ENCODE data around the gene RING1. TPM values are rescaled to one million over a fixed set of nuclear protein-coding genes. Genes with fewer than 3 reads are reported as not detected.

RING1 gene
- total and polyA plus RNA-seq, 8 donors, result 37.4 to 70.6 (median 55.4) TPM

DNA sequence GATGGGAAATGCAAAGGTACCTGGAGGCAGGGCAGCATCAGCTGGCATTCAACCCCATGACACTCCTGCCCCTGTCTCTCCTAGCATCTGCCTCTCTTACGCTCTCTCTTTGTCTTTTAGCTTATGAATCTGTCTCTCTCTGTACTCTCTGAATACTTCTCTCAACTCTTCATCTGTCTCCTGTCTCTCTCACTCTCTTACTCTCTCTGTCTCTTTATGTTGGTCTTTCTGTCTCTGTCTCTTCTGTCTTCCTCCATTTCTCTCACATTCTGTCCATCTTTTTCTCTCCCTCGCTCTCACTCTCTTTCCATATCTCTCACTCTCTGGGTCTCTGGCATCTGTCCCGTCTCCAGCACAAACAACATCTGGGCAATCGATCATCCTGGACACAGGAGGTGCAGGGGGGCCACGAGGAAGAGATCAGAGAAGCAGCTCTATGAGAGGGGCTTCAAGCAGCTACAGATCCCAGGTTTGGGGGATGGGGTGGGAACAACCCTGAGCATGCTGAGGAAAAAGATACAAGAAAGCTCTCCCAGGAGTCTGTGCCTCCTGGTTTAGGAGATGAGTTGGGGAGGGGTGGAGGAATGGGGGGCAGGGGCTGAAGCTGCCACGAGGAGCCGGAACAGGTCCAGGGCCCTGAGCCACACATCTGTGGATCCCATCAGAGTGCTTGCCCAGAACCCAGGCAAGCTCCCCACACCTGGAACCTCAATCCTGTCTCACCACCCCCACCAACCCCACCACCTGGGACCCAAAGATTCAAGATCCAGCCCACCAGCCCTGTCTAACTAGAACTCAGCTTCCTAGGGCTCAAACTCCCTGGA lies 18.5 kb upstream of the RING1 start:
- H3K4me3 ChIP-seq, result no peak overlapping the region
- peaks cover 0 to 10% of the 10 kb centered on the region in 2 donors for H3K36me3 ChIP-seq
- TF ChIP-seq, protein P1, sequence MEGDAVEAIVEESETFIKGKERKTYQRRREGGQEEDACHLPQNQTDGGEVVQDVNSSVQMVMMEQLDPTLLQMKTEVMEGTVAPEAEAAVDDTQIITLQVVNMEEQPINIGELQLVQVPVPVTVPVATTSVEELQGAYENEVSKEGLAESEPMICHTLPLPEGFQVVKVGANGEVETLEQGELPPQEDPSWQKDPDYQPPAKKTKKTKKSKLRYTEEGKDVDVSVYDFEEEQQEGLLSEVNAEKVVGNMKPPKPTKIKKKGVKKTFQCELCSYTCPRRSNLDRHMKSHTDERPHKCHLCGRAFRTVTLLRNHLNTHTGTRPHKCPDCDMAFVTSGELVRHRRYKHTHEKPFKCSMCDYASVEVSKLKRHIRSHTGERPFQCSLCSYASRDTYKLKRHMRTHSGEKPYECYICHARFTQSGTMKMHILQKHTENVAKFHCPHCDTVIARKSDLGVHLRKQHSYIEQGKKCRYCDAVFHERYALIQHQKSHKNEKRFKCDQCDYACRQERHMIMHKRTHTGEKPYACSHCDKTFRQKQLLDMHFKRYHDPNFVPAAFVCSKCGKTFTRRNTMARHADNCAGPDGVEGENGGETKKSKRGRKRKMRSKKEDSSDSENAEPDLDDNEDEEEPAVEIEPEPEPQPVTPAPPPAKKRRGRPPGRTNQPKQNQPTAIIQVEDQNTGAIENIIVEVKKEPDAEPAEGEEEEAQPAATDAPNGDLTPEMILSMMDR (IDR thresholded peaks at IDR 0.05), result no peak
- no peak for ATAC-seq
- DNase-seq, result no peak
- peaks cover 10 to 20% of the 10 kb centered on the region in 2 donors for H3K4me1 ChIP-seq
- intact Hi-C loops (cut with DNase I), result no loop called here
- peaks cover 24 to 57% of the 10 kb centered on the region in 2 donors for H3K27me3 ChIP-seq
- H3K27ac ChIP-seq, result no peak overlapping the region
- H3K9me3 ChIP-seq, result no peaks in the 10 kb centered on the region

DNA sequence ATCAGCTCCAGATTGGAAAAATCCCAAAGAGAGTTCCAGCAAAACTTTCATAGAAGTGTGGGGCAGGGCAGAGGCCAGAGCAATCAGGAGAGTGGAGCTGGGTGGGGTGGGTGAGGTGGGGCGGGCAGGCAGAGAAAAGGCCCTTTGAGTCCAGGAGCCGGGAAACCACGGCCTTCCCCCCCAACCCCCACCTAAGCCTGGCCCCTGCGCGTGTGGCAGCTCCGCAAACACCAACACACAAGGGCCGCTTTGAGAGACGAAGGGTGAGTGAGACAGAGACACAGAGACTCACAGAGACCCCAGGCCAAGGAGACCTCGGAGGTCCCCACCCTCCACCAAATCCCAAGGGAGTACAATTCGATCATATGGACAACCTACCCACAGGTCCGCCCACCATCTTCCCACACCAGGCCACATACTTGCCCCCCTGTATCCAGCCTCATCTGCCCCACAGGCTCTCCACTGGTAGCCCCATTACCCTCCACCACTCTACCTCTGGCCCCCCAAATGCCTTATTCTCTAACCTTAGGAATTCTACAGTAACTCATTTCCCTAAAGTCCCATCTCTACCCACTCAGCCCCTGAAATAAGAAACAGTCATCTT lies 17.7 kb upstream of the RING1 start:
- TF ChIP-seq, protein P1 (IDR thresholded peaks at IDR 0.05), result no peak
- H3K4me3 ChIP-seq, result no peak overlapping the region
- H3K27me3 ChIP-seq, result peaks cover 24 to 51% of the 10 kb centered on the region in 2 donors
- H3K36me3 ChIP-seq, result peaks cover 0 to 18% of the 10 kb centered on the region in 2 donors
- peaks cover 10 to 20% of the 10 kb centered on the region in 2 donors for H3K4me1 ChIP-seq
- DNase-seq (peak in 1 of 4 donors; percentile 43), ATAC-seq (no peak)
- intact Hi-C loops (cut with DNase I), result no loop called here
- no peak overlapping the region for H3K27ac ChIP-seq
- no peaks in the 10 kb centered on the region for H3K9me3 ChIP-seq

DNA sequence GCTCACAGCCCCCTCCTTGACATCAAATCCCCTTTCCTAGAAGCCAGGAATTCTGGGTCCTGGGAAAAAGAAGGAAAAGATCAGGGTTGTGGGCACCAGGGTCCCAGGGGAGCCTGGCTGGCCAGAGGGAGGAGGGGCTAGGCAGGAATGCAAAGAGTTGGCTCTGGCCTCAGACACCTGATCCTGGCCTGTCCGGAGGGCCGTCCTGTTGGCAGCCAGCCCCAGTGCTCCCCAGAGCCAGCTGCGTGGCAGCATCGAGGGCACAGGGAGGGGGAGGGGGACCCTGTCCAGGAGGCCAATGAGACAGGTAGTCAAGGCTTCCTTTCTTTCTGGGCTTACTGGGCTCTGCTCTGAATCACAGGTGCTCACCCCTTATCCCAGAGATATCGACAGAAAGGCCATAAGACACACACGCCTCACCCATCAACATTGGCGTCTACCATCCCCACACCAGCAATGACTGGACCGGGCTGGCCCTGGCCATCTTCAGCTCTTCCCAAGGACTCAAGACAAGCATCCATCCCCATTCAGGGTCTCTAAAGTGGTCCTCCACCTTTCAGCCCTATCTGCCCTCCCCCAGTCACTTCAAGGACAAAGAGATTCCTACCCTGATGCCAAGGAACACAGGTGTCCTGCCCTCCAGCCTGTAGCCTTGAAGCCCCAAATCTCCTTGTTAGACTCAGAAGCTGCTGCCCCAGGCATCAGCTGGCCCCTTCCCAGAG lies 16.8 kb upstream of the RING1 start:
- H3K36me3 ChIP-seq, result peaks cover 0 to 27% of the 10 kb centered on the region in 2 donors
- peaks cover 10 to 20% of the 10 kb centered on the region in 2 donors for H3K4me1 ChIP-seq
- no peak overlapping the region for H3K27ac ChIP-seq
- no peak overlapping the region for H3K4me3 ChIP-seq
- intact Hi-C loops (cut with DNase I), result no loop called here
- ATAC-seq (no peak), DNase-seq (peak in 1 of 4 donors; percentile 65)
- no peaks in the 10 kb centered on the region for H3K9me3 ChIP-seq
- peaks cover 24 to 50% of the 10 kb centered on the region in 2 donors for H3K27me3 ChIP-seq
- TF ChIP-seq, protein P1 (IDR thresholded peaks at IDR 0.05), result no peak

DNA sequence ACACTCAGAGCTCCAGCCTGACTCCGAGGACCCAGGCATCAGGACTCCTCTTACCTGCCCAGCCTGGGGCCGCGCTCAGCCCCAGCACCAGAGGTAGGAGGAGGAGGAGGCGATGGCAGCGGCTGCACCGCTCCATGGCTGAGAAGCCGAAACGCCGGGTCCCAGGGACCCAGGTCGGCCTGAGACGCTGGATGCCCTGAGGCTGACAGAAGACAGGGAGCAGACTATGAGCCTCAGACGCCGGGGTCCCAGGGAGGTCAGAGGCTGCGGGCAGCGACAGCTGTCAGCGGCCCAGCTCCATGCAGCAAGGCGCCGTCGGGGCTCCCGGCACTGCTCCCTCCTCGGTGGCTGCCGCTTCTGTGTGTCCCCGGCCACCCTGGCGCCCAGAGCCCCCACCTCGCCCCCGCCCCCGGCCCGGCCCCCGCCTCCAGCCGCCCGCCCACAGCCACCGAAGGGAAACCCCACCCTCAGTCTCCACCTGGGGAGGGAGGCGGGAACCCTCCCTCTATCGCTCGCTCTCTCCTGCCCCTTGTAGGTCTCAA lies 16.1 kb upstream of the RING1 start, which contains the start of gene COL11A2:
Gene COL11A2, minus strand, starts transcription at position 363 of the 542 bp plus-strand sequence. Its CDS starts 227 bp downstream, at position 136.
- intact Hi-C loops (cut with DNase I), result no loop called here
- Histone ChIP-seq H3K27me3 (peaks cover 24 to 50% of the 10 kb centered on the region in 2 donors), H3K27ac (no peak within 1 kb of the TSS), H3K4me3 (peak within 1 kb of the TSS; percentile 7 to 11), H3K36me3 (peaks cover 0 to 34% of the 10 kb centered on the region in 2 donors), H3K4me1 (peaks cover 10 to 21% of the 10 kb centered on the region in 2 donors), H3K9me3 (no peaks in the 10 kb centered on the region)
- TF ChIP-seq, protein P1 (IDR thresholded peaks at IDR 0.05), result no peak
- ATAC-seq, result peak; percentile 10
- DNase-seq, result peak in 1 of 4 donors; percentile 74

All from left lung (tissue), 10 donors.